GM23338 (cell line): ENCODE data around the gene CELF4.

Experiments
- CREB1 ChIP-seq: fragments of 250-450 bp; sonication (Bioruptor Pico); IDR thresholded peaks from 2 replicates; pipeline ENCODE4 v1.5.0; 2020; ENCODE audit warnings: low read depth, mild to moderate bottlenecking, moderate library complexity
- CTCF ChIP-seq, 2 experiments: fragments of 200-600 bp in 1 of 2; sonication (generic) in 1 of 2; conservative IDR thresholded peaks; 2 replicates each; pipeline versions ENCODE4 v1.5.1 to v1.6.1; 2016 to 2017; ENCODE audit warnings: antibody characterized with exemption in 2 of 2, low read depth in 2 of 2, mild to moderate bottlenecking in 2 of 2, moderate library complexity in 1 of 2
- EZH2 ChIP-seq: fragments of 200-600 bp; sonication (generic); IDR thresholded peaks from one replicate; pipeline ENCODE4 v1.8.0; 2017; ENCODE audit warnings: antibody characterized with exemption, mild to moderate bottlenecking, low read depth; ENCODE audit not compliant: unreplicated experiment
- EZH2phosphoT487 ChIP-seq: fragments of 200-600 bp; sonication (generic); IDR thresholded peaks from one replicate; pipeline ENCODE4 v1.8.1; 2018; ENCODE audit warnings: antibody characterized with exemption; ENCODE audit not compliant: unreplicated experiment
- JUNB ChIP-seq: IDR thresholded peaks from one replicate; pipeline ENCODE4 v1.6.1; 2016; ENCODE audit warnings: antibody characterized with exemption; ENCODE audit not compliant: unreplicated experiment
- POLR2AphosphoS5 ChIP-seq: IDR thresholded peaks from 2 replicates; pipeline ENCODE4 v1.6.1; 2016; ENCODE audit warnings: antibody characterized with exemption, low read depth
- REST ChIP-seq: IDR thresholded peaks from one replicate; pipeline ENCODE4 v1.6.1; 2018; ENCODE audit warnings: antibody characterized with exemption; ENCODE audit not compliant: unreplicated experiment
- ZNF462 ChIP-seq: fragments of 250-450 bp; sonication (Bioruptor Pico); IDR thresholded peaks from 2 replicates; pipeline ENCODE4 v1.5.0; 2020; ENCODE audit warnings: mild to moderate bottlenecking, moderate library complexity

- TF ChIP-seq REST (no peak), JUNB (no peak), CTCF (conservative IDR thresholded peaks at IDR 0.05; ENCODE audit: low read depth in 2 of 2) (no peak), POLR2AphosphoS5 (no peak), EZH2 (no peak), EZH2phosphoT487 (no peak), CREB1 (CRISPR knock-in tag) (no peak), ZNF462 (CRISPR knock-in tag) (no peak)
These were observed 43.8 kb downstream of the CELF4 start for GRCh38 chr18:37521510-37522465.
